ENCODE measurements around the gene AFDN. TPM values are rescaled to one million over a fixed set of nuclear protein-coding genes. Genes with fewer than 3 reads are reported as not detected.
"Not testable (repeated sequence)": the region's sequence is repeated elsewhere in the genome, so short reads cannot be mapped to it uniquely, and the experiment has no call there.

Gene AFDN
- total RNA-seq, 1 donor from 2014 or later, result 212 TPM

DNA sequence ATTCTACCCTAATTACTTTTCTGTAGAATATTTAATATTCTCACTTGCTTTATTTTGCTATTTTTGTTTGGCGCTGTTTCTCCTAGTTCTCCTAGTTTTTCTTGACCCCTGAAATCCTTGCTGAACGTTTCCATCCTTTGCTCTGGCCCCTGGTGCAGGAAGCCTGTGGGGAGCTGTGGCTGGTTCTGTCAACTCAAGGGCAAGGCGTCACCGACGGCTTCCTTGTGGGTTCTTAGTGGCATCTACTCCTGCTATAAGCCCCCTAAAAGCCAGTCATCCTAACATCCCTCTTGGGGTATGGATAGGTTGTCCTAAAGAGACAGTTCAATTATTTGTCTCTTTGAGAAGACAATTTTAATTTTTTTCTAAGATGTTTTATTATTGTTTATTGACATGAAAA, 133.9 kb downstream of the AFDN start:
- intact Hi-C loops (cut with DNase I), result no loop called here
- no peak for DNase-seq (ENCODE audit: low spot score)
- ATAC-seq, result no peak

DNA sequence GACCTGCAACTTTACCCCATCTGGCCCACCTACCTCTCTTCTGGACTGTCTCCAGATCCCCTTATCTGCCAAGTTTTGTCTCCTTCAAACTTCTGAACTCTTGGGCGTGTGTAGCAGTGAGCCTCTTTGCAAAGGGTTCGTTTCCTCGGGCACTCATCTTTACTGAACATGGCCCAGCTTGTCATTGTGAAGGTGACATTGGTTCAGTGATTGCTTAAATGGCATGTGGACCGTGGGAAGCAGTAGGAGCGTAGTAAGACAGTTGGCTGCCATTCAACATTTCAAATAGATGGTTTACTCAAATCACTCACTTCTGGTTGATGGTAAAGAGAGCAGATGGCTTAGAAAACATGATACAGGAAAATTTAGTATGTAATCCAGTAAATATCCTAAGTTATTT, 136.0 kb downstream of the AFDN start:
- DNase-seq (ENCODE audit: low spot score) (no peak), ATAC-seq (no peak)
- intact Hi-C loops (cut with DNase I), result no loop called here

DNA sequence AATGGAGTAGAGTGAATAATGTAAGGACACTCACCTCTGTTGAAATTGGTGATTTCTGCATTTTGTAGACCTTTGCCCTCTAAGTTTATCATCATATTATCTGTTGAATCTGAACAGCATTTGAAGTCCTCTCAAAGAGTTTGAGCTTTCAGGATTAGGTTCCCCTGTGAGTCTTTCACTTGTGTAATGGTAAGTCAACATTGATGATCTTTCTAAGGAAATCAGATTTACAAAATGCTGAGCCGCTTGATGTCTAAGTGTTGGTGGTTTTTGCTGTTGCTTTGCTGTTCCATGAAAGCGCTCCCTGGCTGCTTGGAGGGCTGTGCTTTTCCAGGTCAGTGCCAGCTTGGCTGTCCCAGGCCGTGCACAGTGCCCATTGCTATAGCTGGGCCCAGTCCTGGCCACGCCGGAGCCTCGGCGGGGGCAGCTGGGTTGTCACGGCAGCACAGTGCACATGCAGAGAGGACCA, 136.9 kb downstream of the AFDN start:
- DNase-seq (ENCODE audit: low spot score) (no peak), ATAC-seq (no peak)
- intact Hi-C loops (cut with DNase I), result no loop called here

DNA sequence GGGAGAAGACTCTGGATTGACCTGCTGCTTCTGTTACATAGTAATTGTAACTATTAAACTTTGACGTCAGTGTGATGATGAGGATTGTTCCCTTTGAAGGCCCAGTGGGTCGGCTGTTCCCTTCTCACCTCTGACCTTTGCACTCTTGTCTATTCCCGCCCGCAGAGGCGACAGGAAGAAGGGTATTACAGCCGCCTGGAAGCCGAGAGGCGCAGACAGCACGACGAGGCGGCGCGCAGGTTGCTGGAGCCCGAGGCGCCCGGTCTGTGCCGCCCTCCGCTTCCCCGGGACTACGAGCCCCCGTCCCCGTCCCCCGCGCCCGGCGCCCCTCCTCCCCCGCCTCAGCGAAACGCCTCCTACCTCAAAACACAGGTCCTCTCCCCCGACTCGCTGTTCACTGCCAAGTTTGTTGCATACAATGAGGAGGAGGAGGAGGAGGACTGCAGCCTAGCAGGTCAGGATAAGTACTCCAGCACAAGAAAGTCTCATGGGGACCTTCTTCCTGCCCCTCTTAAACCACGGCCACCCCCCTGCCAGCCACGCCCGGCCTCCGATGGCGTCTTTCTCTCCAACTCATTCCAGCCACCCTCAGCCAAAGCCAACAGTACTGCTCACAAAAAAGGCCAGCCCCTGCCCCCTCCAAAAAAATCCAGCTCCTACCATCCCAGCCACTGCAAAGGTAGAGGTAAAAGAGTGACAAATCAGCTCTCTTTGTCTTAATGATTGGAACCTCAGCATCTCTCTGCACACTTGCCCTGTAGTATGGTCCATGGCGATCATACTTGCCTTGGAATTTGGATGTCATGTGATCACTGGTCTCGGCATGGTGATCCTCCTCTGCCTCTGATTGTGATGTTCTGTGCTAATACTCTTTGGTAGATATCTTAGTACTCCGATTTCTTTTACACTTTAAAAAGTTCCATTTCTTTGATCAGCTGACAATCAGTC, 139.2 kb downstream of the AFDN start:
- intact Hi-C loops (cut with DNase I), result no loop called here

DNA sequence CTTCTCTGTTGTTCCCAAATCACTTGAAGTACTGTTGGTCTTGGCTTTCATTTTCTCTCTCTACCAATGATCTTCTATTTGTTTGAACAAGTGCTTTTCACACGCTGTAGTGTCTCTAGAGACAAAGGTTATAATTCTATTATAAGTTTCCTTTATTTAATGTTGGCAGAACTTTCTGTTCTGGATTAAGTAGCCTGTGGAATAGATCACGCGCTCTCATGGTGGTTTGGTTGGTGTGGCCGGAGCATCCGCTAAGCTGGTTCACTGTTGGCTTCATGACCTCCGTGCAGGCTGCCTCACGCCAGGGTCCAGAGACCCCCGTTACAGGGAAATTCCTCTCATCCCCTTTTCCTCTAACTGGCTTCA, 139.8 kb downstream of the AFDN start:
- DNase-seq (ENCODE audit: low spot score) (no peak), ATAC-seq (peak; percentile 89)
- intact Hi-C loops (cut with DNase I), result no loop called here

More for the DNA sequence above, 139.2 kb downstream of the AFDN start:
- ATAC-seq (peak; percentile 71), DNase-seq (ENCODE audit: low spot score) (no peak)

DNA sequence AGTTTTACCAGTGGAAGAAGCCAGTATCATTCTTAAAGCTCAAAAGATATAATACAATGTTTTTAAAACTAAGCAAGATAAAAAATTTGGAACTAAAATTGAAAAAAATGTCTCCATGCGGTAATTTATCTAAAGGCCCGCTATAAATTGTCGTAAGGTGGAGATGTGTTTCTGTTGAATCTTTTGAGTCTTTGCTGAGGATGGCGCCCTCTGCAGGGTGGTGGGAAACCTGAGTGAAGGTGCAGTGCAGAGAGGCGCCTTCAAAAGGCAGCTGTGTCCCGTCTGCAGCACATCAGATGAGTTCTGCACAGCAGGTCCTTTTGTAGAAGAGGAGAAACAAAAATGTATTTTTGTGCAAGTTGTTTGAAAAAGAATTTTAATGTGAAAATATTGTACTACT, 141.4 kb downstream of the AFDN start:
- ATAC-seq, result no peak
- DNase-seq (ENCODE audit: low spot score), result no peak
- intact Hi-C loops (cut with DNase I), result no loop called here

DNA sequence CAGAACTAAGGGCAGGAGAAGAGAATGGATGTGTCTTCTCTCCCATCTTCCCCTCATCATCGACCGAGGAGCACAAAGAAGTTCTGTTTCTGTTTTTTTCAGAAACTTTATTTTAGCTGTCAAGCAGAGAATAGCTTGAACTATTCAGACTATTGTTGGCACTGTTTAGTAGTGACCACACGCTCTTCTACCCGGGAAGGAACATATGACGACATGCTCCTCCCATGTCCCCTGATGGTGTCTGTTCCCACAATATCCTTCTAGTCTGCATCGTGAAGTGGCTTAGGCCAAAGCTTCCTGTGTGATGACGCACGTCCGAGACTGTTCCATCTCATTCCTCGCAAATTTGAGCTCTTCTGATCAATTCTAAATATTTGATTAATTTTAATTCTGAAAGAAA, 143.5 kb downstream of the AFDN start:
- ATAC-seq (no peak), DNase-seq (ENCODE audit: low spot score) (no peak)
- intact Hi-C loops (cut with DNase I), result no loop called here

DNA sequence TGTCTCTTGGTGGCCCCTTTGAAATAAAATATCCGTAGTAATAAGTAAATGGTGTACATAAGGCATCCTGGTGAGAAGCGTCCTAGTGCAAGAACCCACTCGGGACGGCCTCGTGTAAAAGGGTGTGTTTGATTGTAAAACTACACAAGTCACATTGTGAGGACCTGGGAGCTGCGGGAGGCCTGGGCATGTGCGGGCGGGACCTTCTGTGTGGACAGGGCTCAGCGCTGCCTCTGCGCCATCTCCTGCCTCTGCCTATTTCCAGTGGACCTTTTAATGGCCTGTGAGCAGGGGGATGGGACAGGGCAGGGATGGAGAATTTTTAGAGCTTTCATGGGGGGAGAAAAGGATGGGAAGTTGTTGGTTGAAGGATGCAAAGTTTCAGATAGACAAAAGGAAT, 145.5 kb downstream of the AFDN start:
- intact Hi-C loops (cut with DNase I), result no loop called here

DNA sequence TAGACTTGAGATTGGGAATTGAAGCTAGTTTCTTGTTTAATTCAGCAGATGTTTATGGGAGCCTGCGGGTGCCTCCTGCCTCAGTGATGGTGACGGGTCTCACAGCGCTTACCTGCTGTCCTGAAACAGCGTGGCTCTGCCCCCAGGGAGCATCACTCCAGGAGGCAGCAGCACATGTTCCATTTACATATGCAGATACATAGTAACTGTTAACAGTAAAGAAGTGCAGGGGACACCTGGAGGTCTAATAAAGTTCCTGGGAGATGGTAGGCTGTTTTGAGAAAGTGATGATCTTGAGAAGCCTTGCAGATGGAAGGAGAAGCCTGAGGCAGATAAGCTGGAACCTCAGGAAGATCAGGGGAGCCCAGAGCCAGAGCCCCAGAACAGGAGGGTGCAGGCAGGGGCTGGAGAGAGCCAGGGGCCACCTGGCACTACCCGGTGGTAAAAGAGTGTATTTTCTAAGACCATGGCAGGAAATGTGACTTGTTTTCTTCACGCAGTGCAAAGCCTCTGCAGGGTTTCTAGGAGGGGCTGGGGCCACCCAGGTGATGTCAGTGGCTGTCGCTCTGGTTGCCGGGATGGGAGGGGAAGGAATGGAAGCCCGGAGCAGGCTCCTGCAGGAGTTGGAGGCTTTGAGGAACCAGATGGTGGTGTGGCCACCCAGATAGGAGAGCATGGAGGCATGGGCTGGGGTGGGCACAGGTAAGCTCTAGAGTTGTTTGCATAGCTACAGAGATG, 146.6 kb downstream of the AFDN start:
- DNase-seq (ENCODE audit: low spot score) (no peak), ATAC-seq (no peak)
- intact Hi-C loops (cut with DNase I), result no loop called here

More for the DNA sequence above, 145.5 kb downstream of the AFDN start:
- DNase-seq (ENCODE audit: low spot score) (no peak), ATAC-seq (no peak)

DNA sequence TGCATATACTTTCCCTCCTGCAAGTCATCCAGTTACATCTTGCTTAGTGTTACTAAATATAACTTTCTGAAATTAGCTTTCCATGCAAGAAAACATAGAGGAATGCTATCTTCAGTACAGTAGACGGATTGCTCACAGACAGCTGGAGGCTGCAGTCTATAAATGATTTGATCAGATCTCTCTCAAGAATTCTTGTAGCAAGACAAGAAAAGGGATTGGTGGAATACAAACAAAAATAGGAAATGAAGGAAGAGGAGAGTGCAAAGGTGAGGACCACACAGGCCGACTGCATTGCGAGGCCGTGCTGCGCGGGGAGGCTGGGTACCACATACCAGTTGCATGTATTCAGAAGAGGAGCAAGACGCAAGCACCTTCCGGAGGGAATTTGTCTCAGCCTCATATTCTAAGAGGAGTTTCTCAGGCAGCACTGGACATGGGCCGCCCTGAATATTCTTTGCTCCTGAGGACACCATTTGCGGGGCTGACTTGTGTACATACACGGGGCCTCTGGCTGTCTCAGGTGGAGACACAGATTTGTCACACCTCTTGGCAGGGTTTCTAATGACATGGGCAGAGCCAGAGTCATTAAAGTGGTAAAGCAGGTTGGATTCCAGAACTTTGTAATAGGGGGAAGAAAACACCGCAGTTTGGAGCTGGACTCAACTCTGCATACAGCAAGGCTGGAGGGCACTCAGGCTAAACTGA, 148.1 kb downstream of the AFDN start:
- intact Hi-C loops (cut with DNase I), result no loop called here
- ATAC-seq (peak; percentile 76), DNase-seq (ENCODE audit: low spot score) (no peak)

DNA sequence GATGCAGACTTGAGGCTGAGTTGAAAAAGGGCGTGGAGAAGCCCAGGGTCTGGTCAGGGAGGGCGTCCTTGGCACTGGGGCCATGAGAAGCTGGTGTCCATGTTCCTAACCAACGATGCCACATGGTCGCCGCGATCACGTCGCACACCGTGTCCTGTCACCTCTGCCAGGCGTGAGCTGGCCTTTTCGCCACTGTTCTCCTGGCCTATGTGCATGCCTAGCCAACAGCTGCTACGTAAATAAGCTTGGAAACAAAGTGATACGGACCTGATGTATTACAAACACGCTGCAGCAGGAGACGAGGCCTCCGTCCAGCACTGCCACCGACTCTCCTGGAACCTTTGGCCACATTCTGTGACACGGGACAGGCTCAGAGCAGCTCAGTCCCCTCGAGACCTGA, 148.7 kb downstream of the AFDN start:
- no peak for DNase-seq (ENCODE audit: low spot score)
- ATAC-seq, result peak; percentile 28
- intact Hi-C loops (cut with DNase I), result no loop called here

DNA sequence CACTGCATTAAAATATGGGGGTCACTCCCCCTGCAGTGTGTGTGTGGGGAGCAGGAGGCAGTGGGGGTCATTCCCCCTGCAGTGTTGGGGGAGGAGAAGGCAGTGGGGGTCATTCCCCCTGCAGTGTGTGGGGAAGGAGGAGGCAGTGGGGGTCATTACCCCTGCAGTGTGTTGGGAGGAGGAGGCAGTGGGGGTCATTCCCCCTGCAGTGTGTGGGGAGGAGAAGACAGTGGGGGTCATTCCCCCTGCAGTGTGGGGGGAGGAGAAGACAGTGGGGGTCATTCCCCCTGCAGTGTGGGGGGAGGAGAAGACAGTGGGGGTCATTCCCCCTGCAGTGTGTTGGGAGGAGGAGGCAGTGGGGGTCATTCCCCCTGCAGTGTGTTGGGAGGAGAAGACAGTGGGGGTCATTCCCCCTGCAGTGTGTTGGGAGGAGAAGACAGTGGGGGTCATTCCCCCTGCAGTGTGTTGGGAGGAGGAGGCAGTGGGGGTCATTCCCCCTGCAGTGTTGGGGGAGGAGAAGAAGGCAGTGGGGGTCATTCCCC, 149.5 kb downstream of the AFDN start:
- ATAC-seq; intact Hi-C loops (cut with DNase I); DNase-seq (ENCODE audit: low spot score): not testable (repeated sequence)

DNA sequence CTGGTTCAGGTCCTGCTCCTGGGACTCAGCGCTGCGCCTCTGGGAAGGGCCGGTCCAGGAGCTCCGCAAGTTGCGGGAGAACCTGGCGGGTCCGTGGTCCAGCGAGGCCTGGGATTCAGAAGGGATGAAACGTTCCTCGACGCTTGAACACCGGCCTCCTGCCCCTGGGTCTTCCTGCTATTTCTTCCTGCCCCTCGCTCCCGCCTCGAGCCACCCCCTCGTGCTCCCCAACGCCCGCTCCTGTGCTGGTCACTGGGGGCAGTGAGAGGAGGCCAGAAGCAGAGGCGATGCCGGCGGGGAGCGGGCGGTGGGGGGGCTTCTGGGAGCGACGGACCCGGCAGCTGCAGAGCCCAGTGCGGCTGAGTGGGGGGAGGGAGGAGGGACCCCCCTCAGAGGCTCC, 150.0 kb downstream of the AFDN start:
- no peak for DNase-seq (ENCODE audit: low spot score)

DNA sequence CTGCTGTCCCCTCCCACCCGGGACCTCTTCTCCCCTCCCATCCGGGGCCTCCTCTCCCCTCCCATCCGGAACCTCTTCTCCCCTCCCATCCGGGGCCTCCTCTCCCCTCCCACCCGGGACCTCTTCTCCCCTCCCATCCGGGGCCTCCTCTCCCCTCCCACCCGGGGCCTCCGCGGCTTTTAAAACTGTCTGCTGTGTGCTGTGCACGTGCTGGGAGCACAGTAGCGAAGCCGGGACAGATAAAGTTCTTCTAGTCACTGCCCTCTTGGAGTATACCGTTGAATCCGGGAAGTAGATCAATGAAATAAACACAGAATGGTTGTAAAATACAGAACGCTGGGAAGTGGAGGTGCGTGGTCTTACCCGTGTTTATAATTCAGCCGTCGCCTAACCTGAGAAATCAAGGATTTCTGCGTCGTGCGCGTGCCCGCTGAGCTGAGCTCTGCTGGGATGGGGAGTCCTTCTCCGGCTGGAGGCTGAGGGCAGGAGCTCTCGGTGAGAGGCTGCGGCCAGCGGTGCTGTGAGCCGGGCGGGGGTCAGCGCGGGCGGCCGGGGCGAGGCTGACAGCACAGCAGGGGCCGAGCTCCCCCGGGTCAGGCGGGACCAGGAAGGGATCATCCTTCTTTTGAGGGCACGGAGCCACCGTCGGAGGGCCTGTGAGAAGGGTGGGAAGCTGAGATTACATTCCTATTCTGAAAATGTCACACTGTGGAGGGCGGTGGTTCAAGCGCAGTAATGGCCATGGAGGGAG, 151.2 kb downstream of the AFDN start:
- no peak for DNase-seq (ENCODE audit: low spot score)
- ATAC-seq, result no peak
- intact Hi-C loops (cut with DNase I), result no loop called here

More for the DNA sequence above, 150.0 kb downstream of the AFDN start:
- intact Hi-C loops (cut with DNase I), result no loop called here
- ATAC-seq, result no peak

DNA sequence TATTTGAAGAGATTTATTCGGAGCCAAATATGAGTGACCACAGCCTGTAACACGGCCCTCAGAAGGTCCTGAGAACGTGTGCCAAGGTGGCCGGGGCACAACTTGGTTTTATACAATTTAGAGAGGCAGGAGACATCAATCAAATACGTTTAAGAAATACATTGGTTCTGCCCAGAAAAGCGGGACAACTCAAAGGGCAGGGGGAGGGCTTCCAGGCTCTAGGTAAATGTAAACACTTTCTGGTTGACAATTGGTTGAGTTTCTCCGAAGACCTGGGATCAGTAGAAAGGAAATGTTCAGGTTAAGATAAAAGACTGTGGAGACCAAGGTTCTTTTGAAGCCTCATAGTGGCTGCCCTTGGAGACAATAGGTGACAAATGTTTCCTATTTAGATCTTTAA, 151.9 kb downstream of the AFDN start:
- ATAC-seq (no peak), DNase-seq (ENCODE audit: low spot score) (no peak)
- intact Hi-C loops (cut with DNase I), result no loop called here

DNA sequence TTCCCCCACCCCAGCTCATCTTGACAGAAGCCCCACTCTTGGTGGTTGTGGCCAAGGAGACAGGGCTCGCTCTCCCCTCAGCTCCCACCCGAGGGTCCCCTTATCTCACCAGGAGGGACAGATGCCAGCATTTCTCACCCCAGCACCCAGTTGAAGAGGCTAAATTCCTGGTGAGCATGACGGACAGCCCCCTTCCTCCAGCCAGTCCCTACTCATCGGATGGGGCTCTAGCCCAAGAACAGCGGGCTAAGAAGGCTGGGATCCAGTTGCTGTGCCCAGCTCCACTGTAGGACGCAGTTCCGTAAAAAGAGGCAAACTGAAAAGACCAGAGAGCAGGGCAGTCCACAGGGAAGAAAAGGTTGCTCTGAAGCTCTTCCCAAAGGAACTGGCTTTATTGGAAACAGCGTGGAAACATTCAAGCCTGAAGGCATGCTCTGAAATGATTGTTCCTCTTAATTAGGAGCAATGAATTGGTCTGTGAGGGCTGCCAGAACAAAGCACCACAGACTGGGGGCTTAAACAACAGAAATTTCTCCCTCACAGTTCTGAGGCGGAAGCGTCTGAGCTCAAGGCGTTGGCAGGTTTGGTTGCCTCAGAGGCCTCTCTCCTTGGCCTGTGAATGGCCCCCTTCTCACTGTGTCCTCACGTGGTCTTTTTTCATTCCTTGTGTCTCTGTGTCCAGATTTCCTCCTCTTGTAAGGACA, 152.9 kb downstream of the AFDN start:
- intact Hi-C loops (cut with DNase I), result no loop called here

DNA sequence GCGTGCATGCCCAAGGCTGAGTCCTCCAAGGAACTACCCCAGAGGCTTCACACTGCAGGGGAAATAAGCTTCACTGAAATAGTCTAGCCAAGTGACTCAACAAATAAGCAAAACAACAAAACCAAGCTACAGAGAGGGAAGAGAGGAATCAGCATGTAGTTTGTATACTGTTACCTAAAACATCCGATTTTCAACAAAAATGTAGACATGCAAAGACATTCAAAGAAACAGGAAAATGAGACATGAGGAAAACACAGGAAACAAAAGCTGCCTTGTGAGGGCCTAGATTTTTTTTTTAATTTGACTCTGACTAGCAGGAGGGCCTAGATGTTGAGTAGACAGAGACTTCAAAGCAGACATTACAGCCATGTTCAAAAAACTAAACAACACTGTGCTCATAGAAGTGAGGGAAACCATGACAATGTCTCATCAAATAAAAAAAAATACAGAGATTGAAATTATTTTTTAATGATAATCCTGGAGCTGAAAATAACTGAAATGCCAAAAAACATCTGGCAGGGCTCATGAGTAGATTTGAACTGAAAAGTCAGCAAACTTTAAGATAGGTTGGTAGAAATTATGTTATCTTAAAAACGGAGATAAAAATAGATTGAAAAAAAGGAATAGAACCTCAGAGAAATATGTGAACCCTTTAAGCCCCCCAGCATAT, 154.3 kb downstream of the AFDN start:
- intact Hi-C loops (cut with DNase I), result no loop called here
- DNase-seq (ENCODE audit: low spot score), result no peak
- ATAC-seq, result peak; percentile 28

More for the DNA sequence above, 152.9 kb downstream of the AFDN start:
- no peak for DNase-seq (ENCODE audit: low spot score)
- no peak for ATAC-seq
